ENCODE data around the gene SCFD2. TPM values are rescaled to one million over a fixed set of nuclear protein-coding genes. Genes with fewer than 3 reads are reported as not detected.

SCFD2 gene
- total RNA-seq, 1 experiment from 2014 or later: 36.6 TPM

DNA sequence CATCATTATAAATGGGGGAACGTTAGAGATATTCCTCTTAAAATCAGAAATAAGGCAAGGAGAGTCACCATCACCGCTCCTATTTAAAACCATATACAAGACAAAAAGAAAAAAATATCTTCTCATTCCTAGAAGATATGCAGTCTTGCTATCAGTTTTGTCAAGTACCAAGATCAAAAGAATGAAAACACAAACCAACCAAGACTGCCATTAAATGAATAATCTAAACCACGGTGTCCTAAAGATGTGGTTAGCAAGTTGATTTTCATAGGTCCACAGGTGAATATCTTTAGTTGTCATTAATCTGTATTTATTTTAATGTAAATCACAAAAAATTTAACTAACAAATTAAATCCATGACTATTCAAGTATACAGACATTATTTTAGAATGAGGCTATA lies 39.3 kb downstream of the SCFD2 start:
- CTCF ChIA-PET: no interaction called here
- DNase-seq: no peak
- no peak overlapping the region for H3K4me2 ChIP-seq (ENCODE audit: low read length)
- 0 out of 2 replicates have a peak, but pooled peaks cover 11% of the 10 kb centered on the region for H3K79me2 ChIP-seq (ENCODE audit: low read length)
- no peak overlapping the region for H2AFZ ChIP-seq (ENCODE audit: low read length)
- no peak for ATAC-seq
- H3K4me1 ChIP-seq (ENCODE audit: insufficient read depth, low read length): peaks cover 16% of the 10 kb centered on the region
- H3K27ac ChIP-seq (ENCODE audit: low read length): no peak overlapping the region
- POLR2A ChIA-PET (ENCODE audit: unreplicated experiment): no interaction called here
- no TSS peak for BruUV-seq (replicated peaks)
- intact Hi-C loops (cut with micrococcal nuclease): no loop called here
- no peaks in the 10 kb centered on the region for H3K9me2 ChIP-seq (replicated peaks; ENCODE audit: low read length)
- no peaks in the 10 kb centered on the region for H3K27me3 ChIP-seq (ENCODE audit: low read length)
- H3K4me3 ChIP-seq (ENCODE audit: low read length): no peak overlapping the region
- no peak overlapping the region for H3K9ac ChIP-seq (ENCODE audit: low read length)
- H4K20me1 ChIP-seq (ENCODE audit: low read length): no peaks in the 10 kb centered on the region
- no peaks in the 10 kb centered on the region for H3K36me3 ChIP-seq (ENCODE audit: low read depth, low read length)
- TF ChIP-seq EZH2 (IDR thresholded peaks at IDR 0.05; ENCODE audit: low read length, unreplicated experiment) (no peak), EZH2phosphoT487 (IDR thresholded peaks at IDR 0.05; ENCODE audit: borderline replicate concordance, low read length) (no peak), CTCF (conservative IDR thresholded peaks at IDR 0.05; ENCODE audit: low read depth, low read length) (no peak)
- H3K9me3 ChIP-seq (ENCODE audit: low read length): no peaks in the 10 kb centered on the region
- peaks cover 3% of the 10 kb centered on the region for H3F3A ChIP-seq (ENCODE audit: low read length, unreplicated experiment)

- intact Hi-C loops (cut with micrococcal nuclease): no loop called here
- no peaks in the 10 kb centered on the region for H3K9me3 ChIP-seq (ENCODE audit: low read length)
- no TSS peak for BruUV-seq (replicated peaks)
- H3K9ac ChIP-seq (ENCODE audit: low read length): no peak overlapping the region
- DNase-seq (peak; percentile 36), ATAC-seq (no peak)
- no peaks in the 10 kb centered on the region for H4K20me1 ChIP-seq (ENCODE audit: low read length)
- H3K27me3 ChIP-seq (ENCODE audit: low read length): no peaks in the 10 kb centered on the region
- H3K4me3 ChIP-seq (ENCODE audit: low read length): no peak overlapping the region
- peaks cover 10% of the 10 kb centered on the region for H3F3A ChIP-seq (ENCODE audit: low read length, unreplicated experiment)
- ChIA-PET CTCF (no interaction called here), POLR2A (ENCODE audit: unreplicated experiment) (no interaction called here)
- H3K27ac ChIP-seq (ENCODE audit: low read length): no peak overlapping the region
- no peak overlapping the region for H3K4me2 ChIP-seq (ENCODE audit: low read length)
- H3K36me3 ChIP-seq (ENCODE audit: low read depth, low read length): no peaks in the 10 kb centered on the region
- H3K4me1 ChIP-seq (ENCODE audit: insufficient read depth, low read length): peaks cover 28% of the 10 kb centered on the region
- H2AFZ ChIP-seq (ENCODE audit: low read length): no peak overlapping the region
- H3K9me2 ChIP-seq (replicated peaks; ENCODE audit: low read length): no peaks in the 10 kb centered on the region
- peaks cover 20% of the 10 kb centered on the region for H3K79me2 ChIP-seq (ENCODE audit: low read length)
- TF ChIP-seq EZH2 (IDR thresholded peaks at IDR 0.05; ENCODE audit: low read length, unreplicated experiment): no peak
Measured at GRCh38 chr4:53322696-53323095, 43.2 kb downstream of the SCFD2 start.

GRCh38 chr4:53321984-53322289 lies 43.9 kb downstream of the SCFD2 start:
- Histone ChIP-seq H3K4me1 (ENCODE audit: insufficient read depth, low read length) (peaks cover 28% of the 10 kb centered on the region), H3F3A (ENCODE audit: low read length, unreplicated experiment) (peaks cover 10% of the 10 kb centered on the region), H3K4me2 (ENCODE audit: low read length) (peak overlapping the region; percentile 70), H3K27ac (ENCODE audit: low read length) (peak overlapping the region; percentile 77), H3K4me3 (ENCODE audit: low read length) (peak overlapping the region; percentile 37; the same call in 1 of the 2 replicates), H2AFZ (ENCODE audit: low read length) (peak overlapping the region; percentile 53; the same call in 1 of the 2 replicates), H3K36me3 (ENCODE audit: low read depth, low read length) (no peaks in the 10 kb centered on the region), H3K9me2 (replicated peaks; ENCODE audit: low read length) (no peaks in the 10 kb centered on the region), H4K20me1 (ENCODE audit: low read length) (no peaks in the 10 kb centered on the region), H3K9ac (ENCODE audit: low read length) (peak overlapping the region; percentile 35), H3K79me2 (ENCODE audit: low read length) (peaks cover 20% of the 10 kb centered on the region), H3K9me3 (ENCODE audit: low read length) (no peaks in the 10 kb centered on the region), H3K27me3 (ENCODE audit: low read length) (no peaks in the 10 kb centered on the region)
- no peak for TF ChIP-seq EZH2phosphoT487 (IDR thresholded peaks at IDR 0.05; ENCODE audit: borderline replicate concordance, low read length)
- no peak for TF ChIP-seq EZH2 (IDR thresholded peaks at IDR 0.05; ENCODE audit: low read length, unreplicated experiment)
- TF ChIP-seq CTCF (conservative IDR thresholded peaks at IDR 0.05; ENCODE audit: low read depth, low read length): no peak
- BruUV-seq (replicated peaks): no TSS peak
- POLR2A ChIA-PET (ENCODE audit: unreplicated experiment): no interaction called here
- intact Hi-C loops (cut with micrococcal nuclease): loop anchor here (1.0 kb wide), 1 partner anchor 26 kb away; no protein-coding TSS in a partner anchor
- ATAC-seq (no peak), DNase-seq (no peak)
- CTCF ChIA-PET: no interaction called here

All from PC-3 (cell line).